GM18526 (cell line): ENCODE data around the gene DYSF.

Experiments used
- POLR2A ChIP-seq: IDR thresholded peaks from 3 replicates; pipeline ENCODE4 v1.6.1; 2011; ENCODE audit not compliant: insufficient read length; ENCODE audit errors: extremely low read depth

Gene DYSF

DNA sequence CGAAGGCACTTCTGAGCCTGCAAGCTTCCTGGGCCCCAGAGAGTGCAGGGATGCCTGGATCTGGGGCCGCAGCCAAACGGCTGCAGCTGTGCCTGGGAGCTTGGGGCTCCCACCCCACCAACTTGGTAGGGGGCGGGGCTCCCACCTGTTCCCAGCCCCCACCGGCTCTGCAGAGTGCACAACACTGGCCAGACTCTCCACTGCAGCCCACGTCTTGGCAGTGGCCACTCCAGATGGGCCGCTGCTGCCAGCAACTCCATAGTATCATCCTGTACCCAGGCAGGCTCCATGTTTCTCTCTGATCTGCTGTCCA lies 9.9 kb downstream of the DYSF start:
- no peak for TF ChIP-seq POLR2A

DNA sequence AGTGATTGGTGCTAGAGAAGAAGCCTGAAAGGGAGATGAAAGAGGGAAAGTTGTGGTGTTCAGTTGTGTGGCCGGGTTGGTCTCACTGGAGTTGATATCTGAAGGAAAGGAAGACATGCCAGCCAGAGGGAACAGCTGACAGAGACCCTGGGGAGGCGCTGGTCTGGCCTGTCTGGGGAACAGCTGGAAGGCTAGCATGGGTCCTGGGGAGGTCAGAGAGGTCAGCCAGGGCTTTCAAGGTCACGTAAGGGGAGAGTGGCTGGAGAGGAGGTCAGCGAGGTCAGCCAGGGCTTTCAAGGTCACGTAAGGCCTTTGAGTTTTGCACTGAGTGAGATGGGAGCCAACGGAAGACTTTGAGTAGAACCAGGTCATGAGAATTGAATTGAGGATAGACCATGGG lies 11.0 kb downstream of the DYSF start:
- no peak for TF ChIP-seq POLR2A

GRCh38 chr2:71465356-71465755 lies 12.0 kb downstream of the DYSF start:
- no peak for TF ChIP-seq POLR2A

DNA sequence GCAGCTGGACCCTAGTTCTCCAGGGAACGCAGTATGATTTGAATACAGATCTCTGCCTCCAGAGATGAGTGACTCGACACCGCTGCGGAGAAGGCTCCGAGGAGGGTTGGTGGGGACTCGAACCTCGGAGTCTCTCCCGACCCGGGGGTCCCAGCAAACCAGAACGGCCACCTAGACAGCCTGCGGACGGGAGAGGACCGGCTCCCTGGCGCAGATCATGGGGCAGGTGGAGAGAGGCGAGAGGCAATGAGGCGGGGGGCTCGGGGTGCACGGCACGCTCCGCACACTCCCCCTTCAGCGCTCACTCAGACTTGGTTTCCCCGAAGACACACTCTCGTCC lies 12.6 kb downstream of the DYSF start:
- TF ChIP-seq POLR2A = no peak

- TF ChIP-seq POLR2A = no peak
Observed at GRCh38 chr2:71466301-71467179, 13.2 kb downstream of the DYSF start.

GRCh38 chr2:71467180-71467815 lies 13.9 kb downstream of the DYSF start:
- TF ChIP-seq POLR2A = no peak

DNA sequence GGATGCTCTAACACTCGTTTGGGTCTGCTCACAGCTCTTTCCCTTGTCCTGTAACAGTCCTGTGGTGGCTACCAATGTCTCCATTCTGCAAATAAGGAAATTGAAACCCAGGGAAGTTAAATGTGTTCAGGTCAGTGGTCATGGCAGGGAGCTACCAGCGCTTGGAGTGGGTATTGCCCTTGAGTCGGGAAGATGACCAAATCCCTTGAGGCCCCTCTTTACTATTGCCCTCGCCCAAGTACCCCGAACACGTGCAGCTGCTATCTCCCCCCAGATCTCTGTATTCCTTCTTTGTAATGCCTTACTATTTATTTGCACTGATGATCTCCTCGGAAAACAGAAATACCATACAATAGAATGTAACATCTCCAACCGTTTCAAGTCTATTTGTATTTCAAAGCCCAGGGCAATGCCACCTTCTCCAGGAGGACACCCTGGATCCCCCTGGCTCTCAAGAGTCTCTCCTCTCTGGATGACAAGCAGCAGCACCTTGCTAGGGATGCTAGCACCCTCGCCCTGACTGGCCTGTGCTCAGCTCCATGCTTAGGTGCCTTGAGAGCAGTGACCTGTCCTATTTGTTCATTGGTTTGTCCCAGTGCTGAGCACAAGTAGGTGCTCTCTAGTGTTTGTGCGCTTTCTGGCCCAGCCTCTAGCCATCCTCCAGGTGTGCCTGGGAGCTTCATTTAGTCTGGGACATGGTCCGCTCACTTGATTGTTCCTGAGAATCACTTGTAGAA lies 15.1 kb downstream of the DYSF start:
- TF ChIP-seq POLR2A = no peak

- no peak for TF ChIP-seq POLR2A
Observed at GRCh38 chr2:71469403-71470398, 16.3 kb downstream of the DYSF start.

DNA sequence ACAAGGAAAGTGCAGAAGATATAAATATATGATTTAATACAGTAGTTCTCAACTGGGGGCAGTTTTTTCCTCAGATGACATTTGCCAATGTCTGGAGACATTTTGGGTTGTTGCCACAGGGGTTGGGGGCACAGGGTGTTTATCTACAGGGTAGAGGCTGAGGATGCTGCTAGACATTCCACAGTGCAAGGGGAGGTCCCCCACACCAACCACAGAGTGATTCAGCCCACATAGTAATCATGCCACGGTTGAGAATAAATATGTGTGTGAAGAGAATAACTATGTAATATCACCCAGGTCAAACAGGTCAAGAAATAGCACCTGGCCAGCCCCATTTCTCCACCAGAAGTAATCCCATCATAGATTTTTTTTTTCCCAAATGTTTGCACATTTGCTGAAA lies 17.9 kb downstream of the DYSF start:
- TF ChIP-seq POLR2A = no peak

DNA sequence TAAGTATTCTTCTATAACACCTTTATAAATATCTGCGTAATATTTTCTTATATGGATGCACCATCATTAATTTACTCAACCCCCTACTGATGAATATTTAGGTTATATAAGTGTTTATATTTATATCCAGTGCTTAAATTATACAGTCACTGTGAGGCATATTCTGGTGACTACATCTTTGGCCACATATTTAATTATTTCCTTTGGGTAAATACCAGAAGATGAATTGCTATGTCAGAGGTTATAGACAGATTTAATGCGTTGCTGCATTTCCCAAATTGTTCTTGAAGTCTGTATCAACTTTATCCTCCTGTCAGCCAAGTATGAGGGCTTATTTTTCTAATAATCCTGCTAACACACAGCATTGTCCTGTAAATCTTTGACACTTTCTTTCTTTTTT lies 18.7 kb downstream of the DYSF start:
- TF ChIP-seq POLR2A = no peak

- TF ChIP-seq POLR2A = no peak
Observed at GRCh38 chr2:71473346-71474031, 20.1 kb downstream of the DYSF start.

- no peak for TF ChIP-seq POLR2A
Observed at GRCh38 chr2:71474116-71474743, 20.9 kb downstream of the DYSF start.

- TF ChIP-seq POLR2A = no peak
Observed at GRCh38 chr2:71474744-71475397, 21.5 kb downstream of the DYSF start.
